AG08395 (cell line): ENCODE measurements around the gene SHISAL2A.
A peak's percentile ranks its signal among the peaks of the same experiment; 100 is the strongest.

ENCODE experiments used
- DNase-seq: peaks from one replicate; pipeline ENCODE4 v3.0.0; 2012; ENCODE audit warnings: mixed read lengths, low spot score

The SHISAL2A gene

GRCh38 chr1:52632732-52633290 is at the start of gene SHISAL2A:
Gene SHISAL2A, plus strand, starts transcription at chr1:52633168. Its CDS starts 326 bp downstream, at chr1:52633494.
- peak; percentile 13 for DNase-seq

GRCh38 chr1:52585474-52585873 is 47.5 kb upstream of the SHISAL2A start:
- no peak for DNase-seq

GRCh38 chr1:52588027-52588426 is 44.9 kb upstream of the SHISAL2A start:
- no peak for DNase-seq

- DNase-seq: no peak
Observed at GRCh38 chr1:52588535-52588934, 44.4 kb upstream of the SHISAL2A start.

- DNase-seq: no peak
Observed at GRCh38 chr1:52590266-52590665, 42.7 kb upstream of the SHISAL2A start.

DNA sequence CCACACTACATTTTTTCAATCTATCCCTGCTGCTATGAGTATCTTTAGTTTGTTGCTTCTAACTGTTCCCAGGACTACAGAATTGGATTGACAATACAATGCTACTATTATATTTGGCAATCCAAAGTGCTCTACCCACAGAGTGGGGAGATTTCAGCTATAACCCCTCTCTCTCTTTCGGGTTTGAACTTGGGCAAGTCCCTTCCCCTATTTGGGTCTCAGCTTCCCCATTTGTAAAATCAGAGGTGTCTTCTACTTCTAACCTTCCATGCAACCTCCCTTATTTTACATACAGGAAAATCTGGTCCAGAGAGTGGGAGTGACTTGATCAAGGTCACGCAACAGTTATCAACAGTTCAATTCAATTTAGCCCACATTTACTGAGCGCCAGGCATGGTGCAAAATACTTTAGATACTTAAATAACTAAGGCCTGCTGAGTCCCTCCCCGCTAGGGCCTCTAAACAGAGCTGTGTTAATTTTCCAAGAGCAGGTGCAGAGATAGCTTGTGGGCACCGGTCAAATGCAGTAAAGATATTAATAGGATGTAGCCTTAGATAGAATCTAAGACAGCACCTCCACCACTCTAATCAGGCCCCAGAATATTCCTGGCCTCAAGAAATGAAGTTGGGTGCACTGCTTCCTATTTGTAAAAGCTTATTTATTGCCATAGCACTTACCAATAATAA is 40.2 kb upstream of the SHISAL2A start:
- no peak for DNase-seq

DNA sequence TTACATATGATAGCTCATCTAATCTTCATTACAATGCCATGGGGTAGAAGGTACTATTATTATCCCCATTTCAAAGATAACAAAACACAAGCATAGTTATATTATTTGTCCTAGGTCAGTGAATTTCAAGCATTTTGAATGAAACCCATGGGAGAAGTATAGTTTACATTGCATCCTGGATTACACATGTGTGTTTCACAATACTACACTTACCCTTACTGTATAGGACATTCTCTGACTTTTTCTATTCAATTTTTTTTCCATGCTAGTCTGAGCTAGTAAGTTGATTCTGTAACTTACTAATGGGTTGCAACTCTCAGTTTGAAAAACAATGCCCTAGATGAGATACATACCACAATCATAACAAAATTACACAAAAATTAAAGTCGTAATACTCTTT is 39.5 kb upstream of the SHISAL2A start:
- DNase-seq: no peak

DNA sequence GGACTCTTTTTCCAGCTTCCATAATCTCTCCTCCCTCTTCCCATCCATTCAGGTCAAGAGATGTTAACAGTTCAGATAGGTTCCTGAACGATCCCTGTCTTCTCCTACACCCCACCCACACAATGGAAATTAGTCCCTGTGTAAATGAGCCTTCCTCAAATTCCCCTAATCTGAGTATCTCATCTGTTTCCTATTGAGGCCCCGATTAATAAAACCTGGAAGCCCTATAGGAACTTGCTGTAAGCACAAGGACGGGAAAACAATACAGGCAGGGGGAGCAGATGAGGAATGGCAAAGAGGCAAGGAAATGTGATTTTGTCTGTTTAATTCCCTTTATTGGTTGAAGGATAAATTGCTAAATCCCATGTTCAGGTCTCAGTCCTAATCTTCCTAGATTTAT is 37.9 kb upstream of the SHISAL2A start:
- no peak for DNase-seq

DNA sequence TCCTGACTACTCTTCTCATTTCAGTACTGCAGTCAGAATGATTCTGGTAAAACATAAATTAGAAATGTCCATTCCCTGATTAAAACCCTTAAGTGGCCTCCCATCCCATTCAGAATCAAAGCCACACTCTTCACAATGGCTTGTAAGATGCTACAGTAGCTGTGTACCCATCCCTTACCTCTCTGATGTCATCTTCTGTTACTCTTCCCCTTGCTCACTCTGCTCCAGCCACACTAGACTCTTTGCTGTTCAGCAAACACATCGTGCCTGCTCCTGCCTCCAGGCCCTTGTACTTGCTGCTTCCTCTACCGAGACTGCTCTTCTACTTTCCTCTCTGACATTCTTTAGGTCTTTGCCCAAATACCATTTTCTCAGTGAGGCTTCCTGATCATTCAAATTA is 35.1 kb upstream of the SHISAL2A start:
- DNase-seq: no peak

DNA sequence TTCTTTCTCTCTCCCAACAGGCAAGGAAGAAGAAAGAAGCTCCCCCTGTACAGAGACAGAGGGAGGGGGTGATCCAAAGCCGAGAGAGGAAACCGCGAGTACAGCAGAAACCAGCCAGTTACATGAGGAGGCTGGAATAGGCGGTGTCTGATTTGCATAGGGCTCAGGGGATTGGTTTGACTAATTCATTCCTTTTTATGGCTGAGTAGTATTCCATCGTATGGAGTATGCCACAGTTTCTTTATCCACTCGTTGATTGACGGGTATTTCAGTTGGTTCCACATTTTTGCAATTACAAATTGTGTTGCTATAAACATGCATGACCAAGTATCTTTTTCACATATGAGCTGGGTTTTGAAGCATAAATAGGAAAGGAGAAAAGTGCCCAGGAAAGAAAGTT is 34.2 kb upstream of the SHISAL2A start:
- no peak for DNase-seq

- no peak for DNase-seq
Observed at GRCh38 chr1:52599236-52599635, 33.7 kb upstream of the SHISAL2A start.

DNA sequence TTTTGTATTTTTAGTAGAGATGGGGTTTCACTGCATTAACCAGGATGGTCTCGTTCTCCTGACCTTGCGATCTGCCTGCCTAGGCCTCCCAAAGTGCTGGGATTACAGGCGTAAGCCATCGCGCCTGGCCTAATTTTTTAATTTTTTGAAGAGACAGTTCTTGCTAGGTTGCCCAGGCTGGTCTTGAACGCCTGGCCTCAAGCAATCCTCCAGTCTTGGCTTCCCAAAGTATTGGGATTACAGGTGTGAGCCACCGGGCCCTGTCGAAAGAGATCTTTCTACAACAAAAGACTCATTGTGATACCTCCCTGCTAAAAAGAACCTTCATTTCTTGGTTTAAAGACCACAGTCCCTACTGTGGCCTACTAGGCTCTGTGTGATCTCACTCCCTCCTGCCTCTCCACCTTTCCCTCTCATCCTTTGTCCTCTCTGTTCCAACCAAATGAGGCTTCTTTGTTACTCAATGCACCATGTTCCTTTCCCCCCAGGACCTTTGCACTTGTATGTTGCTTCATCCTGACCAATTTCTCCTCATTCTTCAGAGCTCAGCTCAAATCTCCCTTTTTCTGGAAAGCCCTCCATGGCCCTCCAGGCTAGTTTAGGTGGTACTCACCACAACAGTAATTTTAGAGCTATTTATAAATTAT is 32.3 kb upstream of the SHISAL2A start:
- no peak for DNase-seq

DNA sequence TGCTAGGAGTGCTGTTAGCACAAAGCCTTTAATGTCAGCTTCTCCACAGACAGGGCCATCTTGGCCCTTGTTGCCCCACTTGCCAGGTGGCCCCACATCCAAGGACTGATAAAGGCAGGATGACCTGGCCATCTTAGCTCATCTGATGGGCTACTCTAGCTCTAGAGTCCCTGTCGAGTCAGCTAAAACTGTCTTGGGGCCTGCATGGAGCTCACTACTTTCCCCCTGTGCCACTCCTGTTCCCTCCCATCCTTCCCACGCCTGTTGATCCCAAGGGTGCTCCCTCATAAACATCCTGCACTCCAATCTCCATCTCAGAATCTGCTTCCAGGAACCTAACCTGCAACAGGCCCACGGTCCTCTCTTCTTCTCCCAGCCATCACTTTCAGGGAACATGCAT is 31.4 kb upstream of the SHISAL2A start:
- DNase-seq: no peak

GRCh38 chr1:52601991-52602855 is 30.7 kb upstream of the SHISAL2A start, which contains the start of gene GPX7:
Gene GPX7, plus strand, starts transcription at chr1:52602371. Its CDS starts 39 bp downstream, at chr1:52602410.
- peak; percentile 59 for DNase-seq

DNA sequence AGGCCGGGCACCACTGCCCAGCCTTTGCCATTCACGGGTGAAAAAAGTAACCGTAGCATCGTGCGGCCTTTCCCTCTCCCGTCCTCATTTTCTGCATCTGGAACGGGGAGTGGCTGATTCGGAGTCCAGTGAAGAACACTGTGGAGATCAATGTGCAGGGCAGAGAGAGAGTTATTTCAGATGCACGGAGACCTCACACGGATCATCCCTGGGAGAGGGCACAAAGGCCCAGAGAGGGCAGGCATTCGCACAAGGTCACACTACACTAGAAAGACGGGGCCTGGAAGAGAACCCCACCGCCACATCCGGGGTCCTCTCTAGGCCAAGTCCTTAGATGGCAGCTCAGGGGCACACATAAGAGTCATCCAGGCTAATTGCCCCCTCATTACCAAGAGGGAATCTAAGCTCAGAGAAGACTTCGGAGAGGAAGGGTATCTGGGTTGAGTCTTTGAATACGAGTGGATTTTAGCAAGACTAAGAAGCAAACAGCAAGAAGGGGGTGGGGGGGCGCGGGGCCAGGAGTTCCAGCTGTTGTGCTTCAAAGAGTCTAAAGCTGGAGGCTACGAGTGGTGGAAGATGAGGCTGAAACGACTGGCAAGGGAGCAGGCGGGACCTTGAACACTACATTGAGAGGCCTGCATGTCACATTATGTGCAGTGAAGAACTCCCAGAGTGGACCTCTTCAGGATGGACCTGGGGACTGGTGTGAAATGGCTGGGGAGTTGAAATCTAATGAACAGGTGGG is 29.9 kb upstream of the SHISAL2A start:
- peak; percentile 37 for DNase-seq

DNA sequence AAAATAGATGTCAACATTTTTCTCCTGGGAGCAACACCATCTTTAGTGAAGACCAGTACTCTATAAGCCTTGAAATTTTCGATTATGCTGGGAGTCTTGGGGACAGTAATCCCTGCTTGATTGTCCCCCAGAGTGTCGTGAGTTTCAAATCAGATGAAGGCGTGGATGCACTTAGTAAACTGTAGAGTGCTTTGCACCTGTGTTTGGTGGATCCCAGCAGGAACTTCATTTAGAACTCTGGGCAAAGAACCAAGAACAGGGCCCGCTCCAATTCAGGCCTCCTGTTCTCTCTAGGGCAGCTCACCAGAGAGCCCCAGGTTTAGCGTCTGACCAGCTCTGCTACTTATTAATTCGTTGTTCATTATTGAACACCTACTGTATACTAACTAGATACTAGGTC is 29.3 kb upstream of the SHISAL2A start:
- no peak for DNase-seq

- DNase-seq: no peak
Observed at GRCh38 chr1:52604063-52604770, 28.8 kb upstream of the SHISAL2A start.

DNA sequence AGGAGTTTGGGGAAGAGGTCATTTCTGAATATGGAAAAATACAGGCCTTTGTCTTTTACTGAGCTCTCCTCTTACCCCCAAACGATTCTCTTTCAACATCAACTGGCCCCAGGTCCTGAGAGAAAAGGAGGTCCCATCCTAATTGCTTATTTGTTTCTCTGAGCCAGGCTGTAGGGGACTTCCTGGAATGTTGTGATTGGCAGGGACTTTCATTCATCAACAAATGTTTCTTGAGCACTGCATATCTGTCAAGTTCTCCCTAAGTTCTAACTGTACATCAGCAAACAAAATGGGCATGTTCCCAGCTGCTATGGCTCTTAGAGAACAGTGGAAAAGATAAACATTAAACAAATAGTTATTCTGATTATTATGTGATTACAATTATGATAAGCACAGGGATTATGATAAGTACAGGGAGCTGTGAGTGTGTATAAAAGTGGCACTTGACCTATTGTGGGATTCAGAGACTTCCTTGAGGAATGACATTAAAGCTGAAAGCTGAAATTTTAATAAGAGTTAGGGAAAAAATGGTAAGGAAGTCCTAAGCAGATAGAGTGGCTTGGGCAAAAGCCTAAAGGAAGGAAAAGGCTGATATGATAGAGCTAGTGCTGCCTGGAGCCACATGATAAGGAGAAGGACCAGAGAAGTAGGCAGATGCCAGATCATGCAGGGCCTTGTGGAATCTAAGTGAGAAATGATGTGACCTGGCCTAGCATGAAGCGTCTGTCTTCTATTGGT is 19.2 kb upstream of the SHISAL2A start:
- no peak for DNase-seq

GRCh38 chr1:52614671-52615070 is 18.3 kb upstream of the SHISAL2A start:
- DNase-seq: no peak

DNA sequence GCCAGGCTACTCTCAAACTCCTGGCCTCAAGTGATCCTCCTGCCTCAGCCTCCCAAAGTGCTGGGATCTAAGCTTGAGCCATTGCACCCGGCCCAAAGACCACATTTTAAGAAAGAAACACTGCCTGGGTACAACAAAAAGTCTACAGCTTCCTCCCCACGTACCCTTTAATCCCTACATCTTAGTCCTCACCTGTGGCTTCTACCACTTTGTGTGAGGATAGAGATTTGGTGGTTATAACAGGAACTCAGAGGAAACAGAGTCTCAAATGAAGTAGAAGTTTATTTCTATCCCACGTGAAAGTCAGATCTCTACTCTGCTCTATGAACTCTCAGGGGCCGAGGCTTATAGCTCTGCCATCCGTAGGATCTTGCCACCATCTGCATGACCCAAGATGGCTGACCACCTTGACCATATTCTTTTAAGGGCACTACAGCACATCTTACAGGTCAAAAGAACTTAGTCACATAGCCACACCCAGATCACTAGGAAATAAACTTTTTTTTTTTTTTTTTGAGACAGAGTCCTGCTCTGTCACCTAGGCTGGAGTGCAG is 17.4 kb upstream of the SHISAL2A start:
- DNase-seq: no peak
